Gastrocnemius medialis (tissue), 4 donors: Measurements from ENCODE around the gene NDST3. TPM values are rescaled to one million over a fixed set of nuclear protein-coding genes. Genes with fewer than 3 reads are reported as not detected.

ENCODE experiments used
- ATAC-seq, 2 donors: fragments of 150-250 bp; one replicate each; pipeline ENCODE4 v1.9.1; 2016
- DNase-seq, 2 donors: peaks; one replicate each; pipeline ENCODE4 v3.0.0-alpha.2; 2019
- H3K27ac ChIP-seq, 4 donors: fragments of 200-600 bp; sonication (generic); 1 replicate in 1 of 4; 2 replicates in 3 of 4; pipeline ENCODE4 v1.5.1; 2016 to 2018; ENCODE audit warnings: mild to moderate bottlenecking in 2 of 4, moderate library complexity in 1 of 4
- H3K27me3 ChIP-seq, 3 donors: fragments of 200-600 bp; sonication (generic) in 2 of 3; 1 replicate in 1 of 3; 2 replicates in 2 of 3; pipeline versions ENCODE4 v1.5.1 to v1.6.0; 2016 to 2019; ENCODE audit warnings: mild to moderate bottlenecking in 1 of 3, moderate library complexity in 1 of 3
- H3K36me3 ChIP-seq, 2 donors: fragments of 200-600 bp; sonication (generic) in 1 of 2; one replicate each; pipeline ENCODE4 v1.5.1; 2017 to 2018
- H3K4me1 ChIP-seq, 2 donors: fragments of 200-600 bp; sonication (generic) in 1 of 2; one replicate each; pipeline ENCODE4 v1.5.1; 2016 to 2017; ENCODE audit warnings: mild to moderate bottlenecking in 2 of 2
- H3K4me3 ChIP-seq, 4 donors: fragments of 200-600 bp; sonication (generic) in 3 of 4; 1 replicate in 1 of 4; 2 replicates in 3 of 4; pipeline ENCODE4 v1.5.1; 2016 to 2019; ENCODE audit warnings: mild to moderate bottlenecking in 2 of 4
- H3K9me3 ChIP-seq, 3 donors: fragments of 200-600 bp; sonication (generic) in 2 of 3; 1 replicate in 1 of 3; 2 replicates in 2 of 3; pipeline ENCODE4 v1.5.1; 2016 to 2019
- CTCF ChIP-seq, 5 experiments: fragments of 450-650 bp in 3 of 5; fragments of 200-600 bp in 2 of 5; sonication (generic) in 2 of 5; IDR thresholded peaks in 4 of 5; conservative IDR thresholded peaks in 1 of 5; 1 replicate in 4 of 5; 2 replicates in 1 of 5; pipeline ENCODE4 v1.5.1; 2016 to 2019; ENCODE audit warnings: antibody characterized with exemption in 5 of 5, mild to moderate bottlenecking in 3 of 5, moderate library complexity in 3 of 5
- POLR2A ChIP-seq, 2 donors: fragments of 450-650 bp; IDR thresholded peaks; one replicate each; pipeline ENCODE4 v1.6.1; 2017; ENCODE audit warnings: antibody characterized with exemption in 2 of 2, mild to moderate bottlenecking in 2 of 2, moderate library complexity in 2 of 2
- in situ Hi-C, 4 donors: fragments of 200-750 bp; cut with MboI; loops; one replicate each; pipeline versions ENCODE4 v1.15.0 to v1.8.0; 2017; ENCODE audit warnings: low sequenced_read_pairs in 4 of 4
- intact Hi-C: fragments of 100-400 bp; cut with DNase I; formaldehyde crosslinking; loops from one replicate; pipeline ENCODE4 v1.15.1; 2023; ENCODE audit warnings: low total_unique reads
- total RNA-seq, 4 donors: library from RNA; depleted of rRNA; stranded (reverse); fragments of >200 nt; gene quantifications; one replicate each; pipeline versions ENCODE4 v1.1.0 to v1.2.3, GENCODE V29; 2016

NDST3 gene
- total RNA-seq, 4 donors from 2014 or later = 0.13 TPM; not detected in 3

- H3K27me3 ChIP-seq = no peaks in the 10 kb centered on the region
- H3K36me3 ChIP-seq = peaks cover 0 to 9% of the 10 kb centered on the region in 2 donors
- intact Hi-C loops (no loop called here), in situ Hi-C loops (loop anchor here in 2 of 4 donors (25.0 kb wide), 1 partner anchor 405 kb away; the partner anchor contains the start of gene METTL14 (in 2 of the 2))
- TF ChIP-seq CTCF (IDR thresholded peaks at IDR 0.05 in 4 of 5, conservative IDR thresholded peaks at IDR 0.05 in 1 of 5) (no peak), POLR2A (IDR thresholded peaks at IDR 0.05) (no peak)
- peaks cover 23 to 26% of the 10 kb centered on the region in 2 donors for H3K4me1 ChIP-seq
- ATAC-seq = no peak
- no peaks in the 10 kb centered on the region for H3K9me3 ChIP-seq
- no peak overlapping the region for H3K27ac ChIP-seq
- DNase-seq = no peak
- no peak overlapping the region for H3K4me3 ChIP-seq
Observed at GRCh38 chr4:118282692-118283091, 248.4 kb downstream of the NDST3 start.

GRCh38 chr4:118284169-118284568 is 249.9 kb downstream of the NDST3 start:
- in situ Hi-C loops = loop anchor here in 2 of 4 donors (25.0 kb wide), 1 partner anchor 403 kb away; the partner anchor contains the start of gene METTL14 (in 2 of the 2)

GRCh38 chr4:118285931-118286330 is 251.6 kb downstream of the NDST3 start:
- H3K9me3 ChIP-seq = no peaks in the 10 kb centered on the region
- intact Hi-C loops = no loop called here

More at GRCh38 chr4:118284169-118284568, 249.9 kb downstream of the NDST3 start:
- intact Hi-C loops = no loop called here
- Histone ChIP-seq H3K27ac (no peak overlapping the region), H3K9me3 (no peaks in the 10 kb centered on the region), H3K4me3 (no peak overlapping the region), H3K27me3 (no peaks in the 10 kb centered on the region), H3K4me1 (peaks cover 23 to 26% of the 10 kb centered on the region in 2 donors), H3K36me3 (peaks cover 0 to 9% of the 10 kb centered on the region in 2 donors)
- no peak for ATAC-seq
- no peak for DNase-seq
- TF ChIP-seq CTCF (IDR thresholded peaks at IDR 0.05 in 4 of 5, conservative IDR thresholded peaks at IDR 0.05 in 1 of 5) (no peak), POLR2A (IDR thresholded peaks at IDR 0.05) (no peak)

GRCh38 chr4:118286685-118287084 is 252.4 kb downstream of the NDST3 start:
- intact Hi-C loops = no loop called here

More at GRCh38 chr4:118285931-118286330, 251.6 kb downstream of the NDST3 start:
- Histone ChIP-seq H3K27ac (no peak overlapping the region), H3K27me3 (no peaks in the 10 kb centered on the region), H3K4me1 (peaks cover 8 to 13% of the 10 kb centered on the region in 2 donors), H3K4me3 (no peak overlapping the region), H3K36me3 (no peaks in the 10 kb centered on the region)
- ATAC-seq (no peak), DNase-seq (no peak)
- in situ Hi-C loops = loop anchor here in 2 of 4 donors (25.0 kb wide), 1 partner anchor 401 kb away; the partner anchor contains the start of gene METTL14 (in 2 of the 2)
- TF ChIP-seq POLR2A (IDR thresholded peaks at IDR 0.05) = no peak
- TF ChIP-seq CTCF (IDR thresholded peaks at IDR 0.05 in 4 of 5, conservative IDR thresholded peaks at IDR 0.05 in 1 of 5) = no peak

More at GRCh38 chr4:118286685-118287084, 252.4 kb downstream of the NDST3 start:
- Histone ChIP-seq H3K9me3 (no peaks in the 10 kb centered on the region), H3K27me3 (no peaks in the 10 kb centered on the region), H3K4me1 (peaks cover 3 to 6% of the 10 kb centered on the region in 2 donors), H3K4me3 (no peak overlapping the region), H3K27ac (no peak overlapping the region), H3K36me3 (no peaks in the 10 kb centered on the region)
- TF ChIP-seq CTCF (IDR thresholded peaks at IDR 0.05 in 4 of 5, conservative IDR thresholded peaks at IDR 0.05 in 1 of 5) (no peak), POLR2A (IDR thresholded peaks at IDR 0.05) (no peak)
- in situ Hi-C loops = loop anchor here in 2 of 4 donors (25.0 kb wide), 1 partner anchor 401 kb away; the partner anchor contains the start of gene METTL14 (in 2 of the 2)
- ATAC-seq (no peak), DNase-seq (no peak)
